Bronchial epithelial cell (primary cell): Measurements from ENCODE around the gene SMC6. TPM values are rescaled to one million over a fixed set of nuclear protein-coding genes. Genes with fewer than 3 reads are reported as not detected.
A peak's percentile ranks its signal among the peaks of the same experiment; 100 is the strongest.

ENCODE experiments used
- DNase-seq: peaks from one replicate; pipeline ENCODE4 v3.0.0-alpha.2; 2010; ENCODE audit warnings: low read depth
- FAIRE-seq: peaks from 2 replicates; lab custom pipeline; 2011; peaks lifted over from hg19 to GRCh38; lab: Jason Lieb, UNC
- H3K27me3 ChIP-seq: 2 replicates; pipeline ENCODE4 v1.5.1; 2011; ENCODE audit warnings: low read length; ENCODE audit not compliant: control insufficient read depth, insufficient read depth
- H3K36me3 ChIP-seq: 2 replicates; pipeline ENCODE4 v1.5.1; 2011; ENCODE audit warnings: low read length; ENCODE audit not compliant: control insufficient read depth, insufficient read depth
- H3K4me3 ChIP-seq: 2 replicates; pipeline ENCODE4 v1.5.1; 2011; ENCODE audit warnings: mild to moderate bottlenecking, low read depth, low read length, control low read depth
- total RNA-seq: library from RNA; depleted of rRNA; stranded (reverse); fragments of >200 nt; gene quantifications from 2 replicates; pipeline ENCODE4 v1.2.1, GENCODE V29; 2014
- TF ChIP-seq, protein P1 (sequence below): IDR thresholded peaks from 2 replicates; pipeline ENCODE4 v1.5.1; 2011; ENCODE audit warnings: mild to moderate bottlenecking, moderate library complexity, low read length, control low read depth, inconsistent platforms; ENCODE audit not compliant: insufficient read depth, severe bottlenecking

The SMC6 gene
- total RNA-seq, 1 donor from 2014 or later = 20.5 TPM

DNA sequence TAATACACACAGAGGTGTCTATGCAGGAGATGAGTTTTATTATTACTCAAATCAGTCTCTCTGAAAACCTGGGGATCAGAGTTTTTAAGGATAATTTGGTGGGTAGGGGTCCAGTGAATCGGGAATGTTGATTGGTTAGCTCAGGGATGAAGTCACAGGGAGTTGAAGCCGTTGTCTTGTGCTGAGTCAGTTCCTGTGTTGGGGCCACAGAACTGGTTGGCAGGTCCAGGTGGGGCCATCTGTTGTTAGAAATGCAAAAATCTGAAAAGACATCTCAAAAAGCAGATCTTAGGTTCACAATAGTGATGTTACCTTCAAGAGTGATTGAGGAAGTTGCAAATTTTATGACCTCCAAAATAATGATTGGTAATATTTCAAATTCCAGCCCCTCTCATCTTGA lies 126.2 kb downstream of the SMC6 start:
- FAIRE-seq (no peak), DNase-seq (peak; percentile 40)
- Histone ChIP-seq H3K27me3 (no peaks in the 10 kb centered on the region), H3K36me3 (no peaks in the 10 kb centered on the region), H3K4me3 (no peak overlapping the region)
- TF ChIP-seq, protein P1, sequence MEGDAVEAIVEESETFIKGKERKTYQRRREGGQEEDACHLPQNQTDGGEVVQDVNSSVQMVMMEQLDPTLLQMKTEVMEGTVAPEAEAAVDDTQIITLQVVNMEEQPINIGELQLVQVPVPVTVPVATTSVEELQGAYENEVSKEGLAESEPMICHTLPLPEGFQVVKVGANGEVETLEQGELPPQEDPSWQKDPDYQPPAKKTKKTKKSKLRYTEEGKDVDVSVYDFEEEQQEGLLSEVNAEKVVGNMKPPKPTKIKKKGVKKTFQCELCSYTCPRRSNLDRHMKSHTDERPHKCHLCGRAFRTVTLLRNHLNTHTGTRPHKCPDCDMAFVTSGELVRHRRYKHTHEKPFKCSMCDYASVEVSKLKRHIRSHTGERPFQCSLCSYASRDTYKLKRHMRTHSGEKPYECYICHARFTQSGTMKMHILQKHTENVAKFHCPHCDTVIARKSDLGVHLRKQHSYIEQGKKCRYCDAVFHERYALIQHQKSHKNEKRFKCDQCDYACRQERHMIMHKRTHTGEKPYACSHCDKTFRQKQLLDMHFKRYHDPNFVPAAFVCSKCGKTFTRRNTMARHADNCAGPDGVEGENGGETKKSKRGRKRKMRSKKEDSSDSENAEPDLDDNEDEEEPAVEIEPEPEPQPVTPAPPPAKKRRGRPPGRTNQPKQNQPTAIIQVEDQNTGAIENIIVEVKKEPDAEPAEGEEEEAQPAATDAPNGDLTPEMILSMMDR = no peak

DNA sequence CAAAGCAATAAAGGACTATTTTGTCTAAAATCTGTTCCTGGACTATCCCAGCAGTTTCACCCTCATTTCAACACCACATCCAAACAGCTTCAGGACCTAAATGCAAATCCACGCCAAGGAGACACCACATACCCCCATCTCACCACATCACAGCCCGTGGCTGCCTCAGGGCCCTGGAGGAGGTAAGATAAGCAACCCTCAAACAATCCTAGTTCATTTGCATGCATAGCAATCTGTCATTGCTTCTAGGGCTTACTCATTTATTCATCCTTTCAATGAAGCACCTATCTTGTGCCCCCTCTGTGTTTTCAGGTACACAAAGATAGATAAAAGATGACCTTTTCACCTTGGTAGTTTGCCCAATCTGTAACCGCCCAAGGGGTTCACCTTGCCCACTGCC lies 126.6 kb downstream of the SMC6 start:
- TF ChIP-seq, protein P1 = no peak
- DNase-seq (no peak), FAIRE-seq (no peak)
- no peak overlapping the region for H3K4me3 ChIP-seq
- no peaks in the 10 kb centered on the region for H3K36me3 ChIP-seq
- no peaks in the 10 kb centered on the region for H3K27me3 ChIP-seq

DNA sequence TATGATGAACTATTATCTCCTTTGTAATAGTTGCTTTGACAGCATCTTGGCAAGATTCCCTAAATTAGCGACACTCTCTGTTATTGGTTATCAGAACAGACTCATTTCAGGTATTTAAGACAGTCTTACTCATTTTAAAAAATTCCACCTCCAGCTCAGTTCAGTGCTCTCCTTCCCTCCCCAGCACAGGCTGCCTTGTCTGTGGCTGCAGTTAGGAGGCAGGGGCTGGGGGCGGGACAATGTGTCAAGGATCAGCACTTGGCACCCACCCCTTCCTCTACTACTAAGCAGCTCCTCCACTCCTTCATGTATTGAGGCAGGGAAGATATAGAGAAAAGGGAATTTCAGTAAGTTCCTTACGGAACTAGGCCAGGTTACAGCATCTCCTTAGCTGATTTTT lies 128.2 kb downstream of the SMC6 start:
- no peak for DNase-seq
- TF ChIP-seq, protein P1 = no peak
- H3K27me3 ChIP-seq = no peaks in the 10 kb centered on the region
- no peak overlapping the region for H3K4me3 ChIP-seq
- no peak for FAIRE-seq
- H3K36me3 ChIP-seq = no peaks in the 10 kb centered on the region

DNA sequence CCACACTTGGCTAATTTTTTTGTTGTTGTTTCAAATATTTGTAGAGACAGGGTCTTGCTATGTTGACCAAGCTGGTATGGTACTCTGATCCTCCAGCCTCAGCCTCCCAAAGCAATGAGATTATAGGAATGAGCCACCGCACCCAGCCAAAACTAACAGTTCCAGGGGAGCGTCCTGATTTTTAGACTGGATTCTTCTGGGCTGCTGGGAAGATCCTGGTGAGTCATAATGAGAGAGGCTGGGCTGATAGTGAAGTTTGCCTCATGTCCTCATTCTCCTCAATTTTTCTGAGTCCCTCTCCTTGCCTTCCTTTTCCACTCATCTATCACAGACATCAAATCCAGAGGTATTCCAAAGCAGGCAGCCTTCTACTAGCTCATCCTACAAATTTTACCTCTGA lies 131.8 kb downstream of the SMC6 start:
- Histone ChIP-seq H3K36me3 (no peaks in the 10 kb centered on the region), H3K4me3 (no peak overlapping the region), H3K27me3 (no peaks in the 10 kb centered on the region)
- FAIRE-seq = no peak
- DNase-seq = peak; percentile 77
- TF ChIP-seq, protein P1 = no peak

DNA sequence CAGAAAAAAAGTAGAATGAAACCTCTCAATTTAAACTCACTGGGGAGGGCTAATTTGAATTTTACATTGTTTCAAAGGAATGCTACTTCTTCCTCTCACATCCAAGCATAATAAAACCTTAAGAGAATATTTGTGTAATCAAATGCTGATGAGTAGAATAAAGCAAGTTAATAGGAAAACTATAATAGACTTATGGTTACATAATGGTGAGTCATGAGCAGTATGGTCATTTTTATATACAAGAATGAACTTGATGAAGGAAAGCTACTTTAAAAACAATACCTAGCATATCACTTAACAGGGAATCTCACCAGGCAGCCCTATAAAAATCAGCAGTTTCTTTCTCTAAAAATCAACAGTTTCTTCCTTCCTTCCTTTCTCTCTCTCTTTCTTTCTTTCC lies 132.8 kb downstream of the SMC6 start:
- no peak overlapping the region for H3K4me3 ChIP-seq
- H3K27me3 ChIP-seq = no peaks in the 10 kb centered on the region
- H3K36me3 ChIP-seq = no peaks in the 10 kb centered on the region
- DNase-seq (peak; percentile 93), FAIRE-seq (no peak)
- TF ChIP-seq, protein P1 = no peak

DNA sequence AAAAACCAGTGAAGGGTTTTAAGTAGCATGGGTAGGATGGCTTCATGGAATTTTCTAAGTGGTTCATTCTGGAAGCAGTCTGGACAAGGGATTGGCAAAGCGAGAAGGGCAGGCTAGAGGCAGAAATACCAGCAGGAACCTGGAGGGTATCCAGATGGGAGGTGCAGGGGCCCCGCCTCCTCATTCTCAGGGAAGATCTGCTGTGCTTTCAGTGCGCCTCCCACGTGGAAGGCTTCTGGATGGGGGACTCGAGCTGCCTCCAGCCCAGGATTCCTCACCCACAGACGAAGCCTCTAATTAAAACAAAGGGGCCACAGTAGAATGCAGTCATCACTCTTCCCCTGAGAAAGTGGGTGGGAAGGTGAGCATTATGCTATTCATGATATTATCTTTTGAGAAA lies 133.3 kb downstream of the SMC6 start:
- H3K36me3 ChIP-seq = no peaks in the 10 kb centered on the region
- no peak for FAIRE-seq
- no peaks in the 10 kb centered on the region for H3K27me3 ChIP-seq
- DNase-seq = peak; percentile 76
- no peak overlapping the region for H3K4me3 ChIP-seq
- TF ChIP-seq, protein P1 = no peak
